ENCODE measurements around the gene ACE.

The ACE gene

GRCh38 chr17:63517825-63518534, 41.1 kb downstream of the ACE start:
- peak; percentile 59 for DNase-seq

GRCh38 chr17:63519116-63519881, 42.4 kb downstream of the ACE start:
- no peak for DNase-seq

GRCh38 chr17:63519972-63520882, 43.4 kb downstream of the ACE start:
- peak; percentile 58 for DNase-seq

GRCh38 chr17:63523253-63523855, 46.5 kb downstream of the ACE start, which contains the start of gene KCNH6:
KCNH6 (plus strand) TSS chr17:63523358; CDS start chr17:63523414, 56 bp downstream.
- no peak for DNase-seq

GRCh38 chr17:63524051-63524450, 47.2 kb downstream of the ACE start:
- DNase-seq: no peak

GRCh38 chr17:63525190-63525946, 48.5 kb downstream of the ACE start:
- DNase-seq: no peak

- no peak for DNase-seq
Measured at GRCh38 chr17:63526861-63527260, 50.0 kb downstream of the ACE start.

GRCh38 chr17:63528183-63528582, 51.3 kb downstream of the ACE start:
- no peak for DNase-seq

GRCh38 chr17:63529711-63530556, 53.1 kb downstream of the ACE start:
- no peak for DNase-seq

GRCh38 chr17:63530557-63531021, 53.7 kb downstream of the ACE start:
- no peak for DNase-seq

- no peak for DNase-seq
Measured at GRCh38 chr17:63531022-63531965, 54.4 kb downstream of the ACE start.

GRCh38 chr17:63533433-63534077, 56.7 kb downstream of the ACE start:
- no peak for DNase-seq

GRCh38 chr17:63534078-63534570, 57.3 kb downstream of the ACE start:
- no peak for DNase-seq

GRCh38 chr17:63534816-63535455, 58.1 kb downstream of the ACE start:
- DNase-seq: no peak

- DNase-seq: no peak
Measured at GRCh38 chr17:63535640-63536039, 58.8 kb downstream of the ACE start.

GRCh38 chr17:63537001-63537400, 60.1 kb downstream of the ACE start:
- no peak for DNase-seq

- no peak for DNase-seq
Measured at GRCh38 chr17:63537991-63538692, 61.3 kb downstream of the ACE start.
